COR-L47 (cell line): ENCODE results near the gene SH3RF3.

Source experiments
- DNase-seq: peaks from one replicate; lab custom pipeline; 2025; lab: John Stamatoyannopoulos, UW

The SH3RF3 gene

GRCh38 chr2:109507217-109507616 is 378.2 kb downstream of the SH3RF3 start:
- no peak for DNase-seq

DNA sequence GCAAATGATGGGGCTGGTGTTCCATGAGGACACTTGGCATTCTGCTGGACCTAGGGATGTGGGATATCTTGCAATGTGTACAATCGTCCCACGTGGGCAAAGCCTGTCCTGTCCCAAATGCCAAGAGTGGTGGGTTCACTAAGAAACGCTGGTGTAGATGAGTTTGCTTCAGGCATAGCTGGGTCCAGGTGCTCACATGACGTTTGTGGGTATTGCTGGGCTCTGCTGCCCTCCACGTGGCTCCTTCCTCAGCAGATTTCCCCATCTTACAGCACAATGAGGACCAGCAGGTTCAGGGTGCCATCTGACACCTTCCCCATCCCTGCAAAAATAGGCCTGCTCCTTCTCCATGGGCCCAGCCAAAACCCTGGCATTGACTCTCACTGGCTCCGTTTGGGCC is 378.8 kb downstream of the SH3RF3 start:
- no peak for DNase-seq

GRCh38 chr2:109508556-109508955 is 379.6 kb downstream of the SH3RF3 start:
- DNase-seq = no peak

GRCh38 chr2:109510136-109511028 is 381.4 kb downstream of the SH3RF3 start:
- DNase-seq = peak; percentile 48

DNA sequence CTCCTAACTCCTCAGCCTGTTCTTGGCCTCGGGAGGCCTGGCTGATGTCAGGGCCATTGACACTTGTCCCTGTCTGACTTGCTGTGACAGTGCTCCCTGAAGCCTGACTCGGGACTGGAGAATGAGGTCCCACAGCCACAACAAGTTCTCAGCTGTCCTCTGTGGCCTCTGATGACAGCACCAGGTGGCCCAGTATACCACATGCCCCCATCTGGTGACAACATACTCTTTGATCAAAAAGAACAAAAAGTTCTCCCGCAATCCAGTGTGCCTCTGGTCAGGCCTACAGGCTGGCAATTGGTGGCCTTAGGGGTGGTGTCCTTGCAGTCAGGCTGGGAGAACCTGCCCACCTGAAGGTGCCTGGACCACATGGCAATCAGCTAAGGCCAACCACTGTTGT is 382.2 kb downstream of the SH3RF3 start:
- DNase-seq = no peak

GRCh38 chr2:109512076-109512475 is 383.1 kb downstream of the SH3RF3 start:
- DNase-seq = no peak

- no peak for DNase-seq
These were observed 384.2 kb downstream of the SH3RF3 start for GRCh38 chr2:109513230-109513629.

DNA sequence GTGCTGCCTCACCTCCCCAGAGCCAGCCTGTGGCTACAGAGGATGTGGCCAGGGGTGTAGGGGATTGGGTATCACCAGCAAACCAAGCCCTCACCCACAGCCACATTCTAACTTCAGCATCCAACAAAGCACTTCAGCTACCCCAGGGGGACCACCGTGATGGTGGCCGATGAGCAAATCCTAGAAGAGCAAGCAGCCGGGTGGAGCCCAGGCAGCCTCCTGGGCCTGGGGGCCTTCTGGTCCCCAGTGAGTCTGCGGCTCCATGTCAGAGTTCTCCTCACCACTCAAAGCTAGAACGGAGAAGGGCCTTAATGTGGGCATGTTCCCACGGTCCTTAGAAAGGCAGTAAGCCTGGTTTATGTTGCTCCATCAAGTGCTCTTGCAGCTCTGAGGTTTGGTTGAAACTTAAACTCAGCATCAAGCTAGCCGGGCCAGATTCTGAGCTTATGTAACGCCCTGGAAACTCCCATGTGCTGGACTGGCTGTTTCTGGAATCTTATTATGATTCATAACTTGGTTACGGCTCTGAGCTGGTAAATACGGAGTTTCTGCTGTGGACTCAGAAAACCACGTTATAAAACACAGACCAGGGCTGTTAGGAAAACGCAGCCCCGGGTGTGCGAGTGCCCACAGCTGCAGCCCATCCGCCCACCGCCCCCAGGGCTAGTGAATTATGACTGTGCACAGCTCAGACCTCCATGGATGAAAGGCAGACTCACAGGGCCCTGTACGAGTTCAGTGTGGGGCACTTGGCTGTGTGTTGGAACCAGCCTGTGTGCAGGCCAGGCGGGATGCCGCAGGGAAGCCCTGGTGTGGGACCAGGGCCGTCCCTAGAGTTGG is 385.0 kb downstream of the SH3RF3 start:
- DNase-seq = no peak

DNA sequence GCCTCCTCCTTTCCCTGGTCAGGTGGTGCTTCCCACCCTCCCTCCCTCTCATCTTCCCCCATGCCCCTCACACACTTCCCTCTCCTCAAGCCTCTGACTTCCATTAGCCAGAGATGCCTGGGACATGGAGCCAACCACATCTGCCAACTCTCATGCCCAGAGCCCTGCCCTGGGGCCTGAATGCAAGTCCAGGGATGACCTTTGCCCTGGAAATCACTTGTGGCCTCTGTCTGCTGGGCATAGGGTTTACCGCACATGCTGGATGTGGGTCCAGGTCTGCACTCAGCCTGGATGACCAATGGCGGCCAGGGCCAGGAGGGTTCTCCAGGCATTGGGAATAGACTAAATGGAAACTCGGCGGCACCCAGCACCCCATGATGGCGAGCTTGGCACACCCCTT is 385.9 kb downstream of the SH3RF3 start:
- DNase-seq = no peak

GRCh38 chr2:109516445-109517117 is 387.6 kb downstream of the SH3RF3 start:
- DNase-seq = no peak

GRCh38 chr2:109517118-109517889 is 388.3 kb downstream of the SH3RF3 start:
- DNase-seq = no peak

- no peak for DNase-seq
These were observed 390.5 kb downstream of the SH3RF3 start for GRCh38 chr2:109519513-109519912.

DNA sequence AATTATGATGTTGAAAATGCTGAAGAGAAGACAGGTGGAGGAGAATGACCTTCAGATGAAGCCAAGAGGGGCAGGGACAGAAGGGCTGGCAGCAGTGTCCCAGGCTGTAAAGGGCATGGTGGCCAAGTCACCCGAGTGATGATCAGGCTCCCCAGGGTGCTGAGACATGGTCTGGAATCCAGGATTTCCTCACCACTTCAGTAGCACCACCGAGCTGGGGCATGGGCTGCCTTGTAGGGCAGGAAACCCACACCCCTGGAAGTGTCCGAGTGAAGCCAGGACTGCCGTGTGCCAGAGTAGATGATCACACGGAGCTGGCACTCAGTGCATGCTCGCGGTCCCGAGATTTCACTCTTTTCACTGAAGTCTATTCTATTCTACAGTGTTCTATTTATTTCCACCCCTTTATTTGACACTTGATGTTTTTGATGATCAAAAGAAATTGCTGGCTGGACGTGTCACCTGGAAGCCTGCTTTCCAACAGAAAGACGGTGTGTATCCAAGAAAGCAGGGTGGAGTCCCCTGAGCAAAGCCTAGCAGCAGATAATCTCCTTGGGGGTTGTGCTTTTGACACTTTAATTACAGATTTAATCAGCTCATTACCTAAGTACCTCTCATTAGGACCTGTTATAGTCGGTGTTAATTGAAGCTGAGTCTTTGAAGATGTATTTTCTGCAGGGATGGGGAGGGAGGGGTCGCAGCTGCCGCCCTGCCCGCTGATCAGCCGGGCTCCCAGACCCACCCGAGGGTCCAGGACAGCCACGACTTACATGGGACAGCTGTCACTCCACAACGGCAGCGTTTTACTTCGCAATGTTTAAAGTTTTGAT is 392.4 kb downstream of the SH3RF3 start:
- DNase-seq = peak; percentile 20

- DNase-seq = no peak
These were observed 393.0 kb downstream of the SH3RF3 start for GRCh38 chr2:109522063-109522374.

- DNase-seq = no peak
These were observed 394.1 kb downstream of the SH3RF3 start for GRCh38 chr2:109523121-109523520.

- no peak for DNase-seq
These were observed 394.7 kb downstream of the SH3RF3 start for GRCh38 chr2:109523536-109524361.

GRCh38 chr2:109525836-109526235 is 396.8 kb downstream of the SH3RF3 start:
- DNase-seq = no peak

- DNase-seq = no peak
These were observed 397.5 kb downstream of the SH3RF3 start for GRCh38 chr2:109526442-109526970.

DNA sequence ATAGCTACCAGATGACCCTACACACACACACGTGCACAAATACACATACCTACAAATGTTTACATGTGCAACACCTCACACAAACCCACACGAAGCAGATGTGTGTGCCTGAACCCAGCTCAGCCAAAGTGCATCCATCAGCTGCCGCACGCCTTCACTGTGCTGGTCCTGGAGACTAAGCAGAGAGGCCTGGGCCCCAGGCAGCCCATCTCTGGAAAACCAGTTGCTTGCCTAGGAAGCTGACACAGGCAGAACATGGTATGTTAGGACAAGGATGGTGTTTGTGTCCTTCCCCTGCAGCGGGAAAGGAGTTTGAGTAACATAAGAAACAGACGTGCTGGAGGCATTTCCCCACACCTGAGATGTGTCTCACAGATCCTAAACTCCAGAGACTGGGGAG is 398.1 kb downstream of the SH3RF3 start:
- DNase-seq = no peak
